HG03342 (cell line): ENCODE measurements around the gene IAPP.
"Not testable (repeated sequence)": the region's sequence is repeated elsewhere in the genome, so short reads cannot be mapped to it uniquely, and the experiment has no call there.

Experiments
- ATAC-seq: cut with Tn5 transposase; IDR thresholded peaks from one replicate; pipeline ENCODE4 v1.9.1; 2021; ENCODE audit warnings: mild to moderate bottlenecking, moderate library complexity; ENCODE audit not compliant: unreplicated experiment

Gene IAPP

DNA sequence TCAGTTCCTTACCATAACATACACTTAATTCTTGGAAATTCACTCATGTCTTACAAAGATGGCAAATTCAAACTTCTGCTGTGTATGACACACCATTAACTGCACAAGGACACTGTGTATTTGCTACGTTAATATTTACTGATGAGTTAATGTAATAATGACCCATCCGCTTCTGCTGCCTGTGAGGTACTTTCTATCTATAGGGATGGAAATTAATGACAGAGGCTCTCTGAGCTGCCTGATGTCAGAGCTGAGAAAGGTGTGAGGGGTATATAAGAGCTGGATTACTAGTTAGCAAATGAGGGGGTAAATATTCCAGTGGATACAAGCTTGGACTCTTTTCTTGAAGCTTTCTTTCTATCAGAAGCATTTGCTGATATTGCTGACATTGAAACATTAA lies at the start of gene IAPP:
Gene IAPP, plus strand, starts transcription at position 301 of the 400 bp plus-strand sequence. CDS start 450 bp downstream, outside the sequence.
- no peak for ATAC-seq

DNA sequence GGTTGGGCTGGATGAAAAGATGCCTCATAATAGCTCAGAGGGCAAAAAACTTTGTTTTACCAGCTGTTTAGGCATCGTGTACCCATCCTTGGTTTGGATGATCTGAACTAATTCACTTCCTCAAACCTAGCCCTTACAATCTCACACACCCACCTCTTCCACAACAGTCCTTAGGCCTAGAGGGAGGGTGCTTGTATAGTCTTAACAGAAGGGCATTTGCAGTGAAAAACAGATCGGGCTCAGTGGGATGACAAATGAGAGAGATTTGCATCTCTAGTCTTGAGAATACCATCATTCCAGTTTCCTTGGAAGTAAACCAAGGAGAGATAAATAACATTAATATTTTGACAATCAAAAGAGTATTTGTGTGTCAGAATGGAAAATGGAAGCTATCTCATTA lies 49.0 kb upstream of the IAPP start:
- no peak for ATAC-seq

DNA sequence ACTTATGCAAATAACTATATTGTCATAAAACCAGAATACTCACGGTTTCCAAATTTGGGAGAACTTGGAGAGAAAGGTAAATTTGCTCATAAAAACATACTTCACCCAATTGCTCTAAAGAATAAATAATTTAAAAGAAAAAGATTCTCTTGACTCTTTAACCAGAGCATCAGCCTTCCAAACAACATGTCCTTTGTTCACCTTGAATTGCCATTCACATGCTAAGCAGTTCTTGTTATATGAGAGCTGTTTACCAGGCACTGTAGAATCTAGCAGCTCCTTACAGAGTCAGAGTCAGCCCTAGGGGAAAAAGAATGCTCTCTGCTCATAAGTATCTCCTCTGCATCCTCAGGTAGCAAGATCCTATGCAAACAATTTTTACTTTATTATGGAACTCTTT lies 48.2 kb upstream of the IAPP start:
- no peak for ATAC-seq

DNA sequence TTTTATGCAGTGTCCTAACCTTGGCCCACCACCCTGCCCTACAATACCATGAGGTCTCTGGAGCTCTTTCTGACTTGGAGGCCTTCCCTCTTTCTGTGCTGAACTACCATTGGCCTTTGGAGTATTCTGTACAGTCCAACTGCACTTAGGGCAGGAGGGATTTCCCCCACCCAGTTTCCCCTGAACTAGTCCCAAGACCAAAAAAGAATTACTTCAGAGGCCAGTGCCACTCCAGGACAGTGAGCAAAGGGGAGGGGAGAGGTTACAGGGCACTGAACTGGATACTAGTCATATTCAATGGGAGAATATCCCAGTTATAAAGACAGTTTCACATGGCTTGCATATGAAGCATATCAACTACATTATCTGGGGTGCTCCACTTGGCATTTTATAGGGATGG lies 44.1 kb upstream of the IAPP start:
- no peak for ATAC-seq

DNA sequence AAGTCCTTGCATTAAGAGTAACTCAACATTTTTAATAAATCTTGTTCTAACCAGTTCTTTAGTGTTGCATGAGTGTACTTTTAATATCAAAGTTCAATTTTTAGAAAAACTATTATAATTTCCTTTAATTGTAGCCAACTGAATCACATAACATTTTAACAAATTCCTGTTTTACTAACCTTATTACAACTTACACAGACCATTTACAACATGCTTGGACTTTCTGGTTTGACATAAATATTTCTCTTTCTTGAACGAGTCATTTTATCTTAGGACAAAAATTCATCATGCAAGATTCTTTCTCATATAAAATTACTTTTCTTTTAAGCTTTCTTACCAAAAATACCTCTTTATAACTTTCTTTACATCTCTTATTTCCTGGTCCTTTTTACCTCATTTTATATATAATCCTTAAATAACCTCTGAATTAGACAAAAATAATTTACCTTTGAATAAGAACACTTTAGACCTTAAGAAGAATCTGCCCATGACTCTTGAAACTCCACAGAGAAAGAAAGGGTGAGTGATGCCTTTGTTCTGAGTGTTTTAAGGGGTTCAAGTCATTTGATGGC lies 41.9 kb upstream of the IAPP start:
- ATAC-seq, result no peak

DNA sequence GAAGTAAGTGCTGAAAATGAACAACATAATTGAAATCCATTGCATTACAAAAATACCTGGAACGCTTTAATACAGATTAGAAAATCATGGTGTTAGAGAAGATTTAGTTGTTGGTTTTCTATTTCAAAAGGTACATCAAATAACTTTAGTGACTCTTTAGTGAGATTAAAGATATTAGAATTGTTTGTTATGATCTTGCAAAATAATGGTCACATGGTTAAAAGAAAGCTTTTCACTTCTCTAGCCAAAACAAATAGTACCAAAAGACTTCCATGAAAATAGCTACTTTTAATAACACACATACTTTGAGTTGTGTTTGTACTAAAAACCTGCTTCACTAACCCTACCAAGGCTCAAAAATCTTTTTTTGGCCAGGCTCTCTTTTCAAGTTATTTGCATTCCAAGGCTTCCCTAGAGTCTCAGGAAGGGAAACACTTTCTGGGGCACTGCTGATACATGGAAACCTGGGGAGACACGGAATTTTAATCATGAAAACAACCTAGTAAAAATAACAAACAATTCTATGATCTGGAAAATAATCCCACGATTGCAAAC lies 37.9 kb upstream of the IAPP start, which contains the start of gene SLCO1A2:
Gene SLCO1A2, minus strand, starts transcription at position 147 of the 555 bp plus-strand sequence. CDS start 270 bp downstream, outside the sequence.
- ATAC-seq, result no peak

DNA sequence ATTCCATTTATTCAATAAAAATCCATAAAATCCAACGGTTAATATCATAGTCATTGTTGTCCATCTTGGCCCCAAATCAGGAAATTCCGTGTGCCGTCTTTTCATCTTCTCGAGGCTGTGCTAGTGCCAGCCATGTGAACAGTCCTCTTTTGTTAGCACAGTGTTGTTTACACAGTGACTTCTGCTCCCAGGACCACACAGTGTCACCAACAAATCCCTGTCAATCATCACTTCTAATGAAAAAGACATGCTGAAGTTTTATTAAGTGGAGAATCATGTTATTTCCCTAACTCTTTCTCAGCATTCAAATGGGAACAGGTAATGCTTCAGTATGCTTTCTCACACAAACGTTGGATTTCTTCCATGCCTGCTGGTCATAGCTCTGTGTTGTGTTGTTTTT lies 36.0 kb upstream of the IAPP start:
- no peak for ATAC-seq

DNA sequence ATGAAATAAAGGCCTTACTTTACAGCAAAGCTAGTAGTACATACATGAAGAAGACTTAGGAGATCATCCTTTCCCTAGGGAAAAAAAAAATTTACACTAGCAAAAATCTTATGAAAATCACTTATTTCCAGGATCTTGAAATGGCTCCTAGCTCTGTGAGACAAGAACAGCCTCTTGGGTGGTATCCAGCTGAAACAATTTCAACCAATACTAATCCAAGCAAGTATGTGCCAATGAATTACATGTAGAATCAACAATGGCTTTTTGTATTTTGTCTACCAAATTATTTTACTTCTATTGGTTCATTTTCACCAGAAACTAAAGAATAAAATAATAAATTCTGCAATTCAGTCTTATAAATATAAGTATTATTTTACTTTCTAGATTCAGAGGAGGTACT lies 35.2 kb upstream of the IAPP start:
- no peak for ATAC-seq

DNA sequence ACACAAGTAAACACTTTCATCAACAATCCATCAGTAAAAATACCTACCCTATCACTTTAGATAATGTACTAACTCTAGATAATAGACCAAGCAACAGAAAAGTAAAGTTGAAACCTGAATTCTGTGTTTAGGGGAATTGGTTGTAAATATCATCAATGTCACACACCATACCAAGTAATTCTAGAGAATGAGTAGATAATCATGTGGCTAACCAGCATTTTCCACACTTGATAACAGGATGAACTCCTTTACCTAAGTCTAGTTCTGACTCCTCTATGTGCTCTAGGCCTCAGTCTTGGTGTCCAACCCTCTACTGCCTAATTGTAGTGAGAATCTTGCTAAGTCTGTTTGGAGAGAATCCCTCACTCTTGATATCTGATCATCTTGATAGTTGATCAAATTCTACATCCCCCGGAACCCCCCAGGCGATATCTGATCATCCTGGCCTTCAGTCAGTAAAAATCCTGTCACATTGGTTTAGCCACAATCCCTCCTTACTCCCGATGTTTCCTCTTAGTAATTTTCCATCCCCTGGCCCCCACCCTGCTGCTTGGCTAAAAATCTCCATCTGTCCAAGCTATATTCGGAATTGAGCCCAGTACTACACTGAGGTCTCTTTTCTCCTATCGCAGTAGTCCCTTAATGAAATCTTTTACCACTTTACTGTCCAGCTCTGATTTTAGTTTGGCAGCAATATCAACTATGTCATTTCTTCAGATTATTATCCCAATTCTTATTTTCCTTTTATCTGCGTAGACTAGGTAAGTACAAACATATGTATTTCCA lies 34.5 kb upstream of the IAPP start:
- no peak for ATAC-seq

DNA sequence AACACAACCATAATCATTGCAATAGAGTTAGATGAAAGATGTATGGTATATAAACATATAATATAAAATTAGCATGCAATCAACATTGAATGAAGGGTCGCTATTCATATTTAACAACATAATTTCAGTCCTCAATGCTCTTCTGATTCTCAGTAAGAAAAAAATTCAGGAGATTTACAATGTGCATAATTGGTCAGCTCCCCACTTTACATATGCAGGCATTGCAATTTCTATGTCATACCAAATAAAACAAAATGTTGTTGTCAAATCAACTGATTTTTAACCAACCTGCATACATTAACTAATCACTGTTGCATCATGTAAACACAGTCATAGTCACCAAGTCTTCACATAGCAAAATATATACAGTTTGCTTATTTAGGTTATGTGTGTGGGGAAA lies 32.8 kb upstream of the IAPP start:
- no peak for ATAC-seq

DNA sequence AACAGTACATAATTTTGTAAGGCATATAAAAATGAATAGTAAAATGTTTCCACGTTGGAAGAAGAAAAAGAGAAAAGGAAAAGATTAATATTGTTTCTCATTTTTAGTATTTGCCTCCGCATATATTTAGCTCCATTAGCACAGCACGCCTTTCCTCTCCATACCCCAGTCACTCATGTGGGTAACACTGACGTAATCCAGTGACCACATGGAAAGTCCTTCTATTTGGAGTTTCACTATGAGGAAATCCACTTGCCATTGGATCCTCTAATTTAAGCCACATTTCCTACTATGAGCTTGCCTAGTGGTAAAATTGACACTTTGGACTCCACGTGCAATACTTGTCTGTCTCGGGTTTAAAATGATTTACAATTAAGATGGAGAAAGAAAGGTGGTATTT lies 32.3 kb upstream of the IAPP start:
- no peak for ATAC-seq

DNA sequence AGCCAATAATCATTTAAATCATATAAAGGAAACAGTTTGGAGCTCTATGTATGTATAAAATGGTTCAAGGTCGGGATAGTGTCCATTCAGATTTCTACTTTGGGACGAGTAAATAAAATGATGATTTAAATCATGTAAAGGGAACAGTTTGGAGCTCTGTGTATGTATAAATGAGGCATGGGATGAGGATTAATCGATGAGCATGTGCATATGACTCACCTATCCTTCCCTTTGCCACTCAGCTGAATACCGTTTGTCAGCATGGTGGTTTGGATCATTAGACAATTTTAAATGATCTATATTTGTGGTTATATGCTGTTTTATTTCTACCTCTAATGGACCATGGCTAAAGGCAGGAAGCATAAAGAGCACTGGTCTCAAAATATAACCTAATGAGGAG lies 30.9 kb upstream of the IAPP start:
- ATAC-seq, result no peak

DNA sequence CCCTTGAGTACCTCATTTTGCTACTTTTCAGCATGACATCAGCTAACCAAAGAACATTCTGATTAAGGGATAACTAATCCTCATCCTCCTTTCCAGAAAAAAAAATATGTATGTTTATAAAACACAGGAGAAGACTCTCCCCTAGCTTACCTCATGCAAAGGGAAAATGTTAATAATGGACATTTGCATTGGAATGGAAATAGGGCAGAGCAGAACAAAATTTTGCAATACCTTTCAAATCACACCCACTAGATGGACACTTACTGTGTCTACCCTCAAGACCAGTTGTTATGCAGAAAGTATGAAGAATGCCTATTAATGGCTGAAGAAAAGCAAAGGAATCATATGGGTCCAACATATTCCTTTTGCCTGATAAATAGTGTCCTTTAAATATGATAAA lies 29.1 kb upstream of the IAPP start:
- no peak for ATAC-seq

DNA sequence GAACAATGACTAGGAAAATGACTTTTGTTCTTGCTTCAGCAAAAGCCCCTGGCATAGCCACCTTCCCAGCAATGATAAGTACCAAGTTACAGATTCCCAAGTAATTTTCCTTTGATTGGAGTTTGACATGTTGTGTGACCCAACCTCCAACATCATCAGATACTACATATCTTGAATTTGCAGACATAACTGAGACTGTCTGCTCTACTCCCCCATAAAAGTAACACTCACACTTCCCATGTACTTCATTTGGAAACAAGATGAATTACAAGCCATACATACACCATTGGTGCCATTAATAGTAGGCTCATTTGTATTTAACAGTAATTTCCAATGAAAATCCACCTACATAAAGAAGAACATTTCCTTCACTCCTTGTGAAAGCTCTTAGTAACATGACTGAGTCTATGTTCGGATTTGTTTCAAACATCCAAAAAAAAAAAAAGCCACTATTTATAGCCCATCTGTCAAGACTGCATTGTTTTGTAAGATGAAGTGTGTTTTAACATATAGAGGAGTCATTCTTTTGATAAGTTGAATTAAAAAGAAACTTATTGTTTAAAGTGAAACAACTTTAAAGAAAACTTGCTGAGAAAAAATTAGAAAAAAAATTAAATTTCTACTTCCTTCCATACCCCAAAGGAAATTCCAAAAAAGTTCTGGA lies 26.0 kb upstream of the IAPP start:
- no peak for ATAC-seq

DNA sequence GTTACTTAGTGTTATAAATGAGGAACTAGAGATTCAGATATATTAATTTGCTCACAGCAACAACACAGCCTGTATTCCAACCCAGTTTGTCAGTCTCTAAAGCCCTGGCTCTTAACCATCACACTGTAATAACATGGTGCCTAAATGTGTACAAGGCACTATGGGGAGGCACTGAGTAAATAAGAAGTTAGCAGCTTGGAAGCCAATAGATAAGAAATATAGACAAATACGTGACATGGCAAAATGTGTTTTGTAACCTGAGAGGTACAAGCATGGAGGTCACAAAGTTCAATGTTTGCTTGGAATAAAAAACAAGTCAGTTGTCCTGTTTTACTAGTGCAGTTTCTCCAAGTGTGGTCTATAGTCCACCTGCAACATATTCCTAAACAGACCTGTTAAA lies 21.7 kb upstream of the IAPP start:
- ATAC-seq, result no peak

DNA sequence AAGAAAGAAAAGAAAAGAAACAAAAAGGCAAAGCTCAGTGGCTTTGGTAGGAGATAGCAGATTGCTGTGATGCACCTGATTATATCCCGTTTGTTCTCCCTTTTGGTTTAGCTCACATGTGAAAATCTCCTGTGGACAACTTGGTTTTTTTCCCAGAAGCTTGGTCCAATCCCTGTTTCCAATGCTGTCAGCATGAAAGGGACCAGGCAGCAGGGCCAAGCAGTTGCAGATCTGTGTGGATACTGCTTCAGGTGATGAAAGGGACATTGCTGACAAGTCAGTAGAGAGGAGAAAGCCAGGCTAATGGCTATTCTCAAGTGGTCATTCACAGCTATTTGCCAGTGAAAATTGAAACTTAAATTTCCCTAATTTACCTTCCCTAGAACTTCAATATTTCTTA lies 19.2 kb upstream of the IAPP start:
- no peak for ATAC-seq

DNA sequence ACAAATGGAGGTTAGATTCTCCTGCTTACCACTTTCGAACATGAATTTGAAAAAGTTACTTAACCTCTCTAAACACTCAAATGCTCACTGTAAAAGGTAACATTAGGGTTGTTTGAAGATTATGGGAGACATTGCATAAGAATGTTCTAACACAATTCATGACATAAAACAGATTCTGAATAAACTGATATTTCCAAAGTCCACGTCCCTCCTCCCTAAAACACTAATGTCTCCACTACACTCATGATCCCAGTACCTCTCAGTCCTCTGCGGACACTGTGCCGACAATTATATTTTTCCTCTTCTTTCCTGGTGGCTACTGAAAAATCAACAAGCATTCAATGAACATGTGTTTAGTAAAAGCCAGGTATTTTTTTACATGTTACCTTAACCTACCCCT lies 18.8 kb upstream of the IAPP start:
- no peak for ATAC-seq

DNA sequence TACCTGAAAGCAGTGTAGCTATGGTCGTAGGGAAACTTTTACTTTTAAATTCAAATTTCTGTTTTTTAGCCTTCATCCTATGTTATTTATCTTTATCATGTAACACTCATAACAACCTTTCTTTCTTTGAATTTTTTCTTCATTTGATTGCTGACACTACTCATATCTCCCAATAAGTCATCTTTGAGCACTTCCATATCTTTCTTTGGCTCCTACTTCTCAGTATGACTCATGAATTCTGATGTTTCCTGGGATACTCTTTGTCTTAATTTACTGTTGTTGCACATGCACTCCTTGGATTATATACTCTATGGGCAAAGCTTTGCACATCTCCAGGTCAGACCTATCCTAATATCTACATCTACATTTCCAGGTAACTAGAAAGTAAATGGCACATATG lies 18.1 kb upstream of the IAPP start:
- ATAC-seq, result no peak

DNA sequence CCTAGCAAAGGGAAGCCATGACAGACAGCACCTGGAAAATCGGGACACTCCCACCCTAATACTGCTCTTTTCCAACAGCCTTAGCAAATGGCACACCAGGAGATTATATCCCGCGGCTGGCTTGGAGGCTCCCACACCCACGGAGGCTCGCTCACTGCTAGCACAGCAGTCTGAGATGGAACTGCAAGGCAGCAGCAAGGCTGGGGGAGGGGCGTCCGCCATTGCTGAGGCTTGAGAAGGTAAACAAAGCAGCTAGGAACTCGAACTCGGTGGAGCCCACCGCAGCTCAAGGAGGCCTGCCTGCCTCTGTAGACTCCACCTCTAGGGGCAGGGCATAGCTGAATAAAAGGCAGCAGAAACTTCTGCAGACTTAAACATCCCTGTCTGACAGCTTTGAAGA lies 12.1 kb upstream of the IAPP start:
- not testable (repeated sequence) for ATAC-seq

DNA sequence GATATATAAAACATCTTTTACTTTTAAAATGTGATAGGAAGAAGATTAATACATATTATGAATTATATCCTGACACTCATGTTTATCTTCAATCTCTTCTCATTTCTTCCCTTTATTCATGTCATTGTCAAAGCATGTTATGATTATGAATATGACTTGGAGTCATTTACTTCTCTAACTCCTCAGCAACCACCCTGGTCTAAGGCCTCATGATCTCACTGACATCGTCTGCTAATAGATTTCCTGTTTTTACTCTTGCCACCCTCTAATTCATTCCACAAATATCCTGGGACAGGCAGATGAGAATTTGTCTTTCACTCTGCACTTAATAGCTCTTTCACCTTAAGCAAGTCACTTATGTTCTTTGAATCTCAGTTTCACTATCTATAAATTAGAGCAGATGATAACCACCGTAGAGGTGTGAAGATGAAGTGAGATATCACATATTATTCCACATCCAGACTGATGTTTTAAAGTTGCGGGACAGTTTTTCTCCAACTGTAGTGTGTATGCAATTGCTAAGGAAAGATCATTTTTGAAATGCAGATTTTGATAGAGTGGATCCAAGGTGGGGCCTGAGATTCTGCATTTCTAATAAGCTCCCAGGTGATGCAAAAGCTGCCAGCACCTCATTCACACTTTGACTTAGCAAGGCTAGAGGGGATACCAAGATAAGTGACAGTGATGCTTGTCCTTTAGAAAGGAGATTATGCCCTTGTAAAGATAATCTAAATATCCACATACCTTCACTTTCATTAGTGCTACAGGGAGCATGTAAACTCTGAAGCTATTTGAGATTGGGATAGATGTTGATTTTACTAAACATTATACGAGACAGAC lies 3.3 kb upstream of the IAPP start:
- ATAC-seq, result no peak

DNA sequence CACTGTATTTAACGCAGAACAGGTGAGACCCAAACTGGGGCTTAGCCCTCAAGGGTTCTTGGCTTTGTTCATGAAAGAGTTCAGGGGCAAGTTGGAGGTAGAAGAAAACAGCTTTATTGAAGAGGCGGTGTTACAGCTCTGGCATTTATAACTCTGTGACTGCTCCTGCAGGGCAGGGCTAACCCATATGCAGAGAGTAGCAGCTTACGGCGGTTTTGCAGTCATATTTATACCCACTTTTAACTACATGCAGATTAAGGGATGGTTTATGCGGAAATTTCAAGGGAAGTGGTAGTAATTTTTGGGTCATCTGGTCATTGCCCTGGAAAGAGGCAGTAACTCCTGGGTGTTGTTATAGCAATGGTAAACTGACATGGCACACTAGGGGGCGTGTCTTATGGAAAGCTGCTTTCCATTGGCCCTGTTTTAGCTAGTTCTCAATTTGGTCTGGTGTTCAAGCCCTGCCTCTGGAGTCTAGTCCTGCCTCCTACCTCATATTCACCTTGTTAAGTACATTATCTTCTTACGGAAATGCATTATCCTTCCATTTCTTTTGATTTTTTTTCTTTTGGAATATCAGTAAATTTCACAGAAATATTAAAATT lies 1.8 kb upstream of the IAPP start:
- ATAC-seq, result no peak
